A549 (cell line): ENCODE measurements around the gene CDX1.

Experiments
- CEBPB ChIP-seq, 2 experiments: fragments of >200 bp in 1 of 2; sonication (Bioruptor Twin) in 1 of 2; formaldehyde crosslinking in 1 of 2; IDR thresholded peaks; 2 replicates each; pipeline ENCODE4 v1.6.1; 2012 to 2016
- CTCF ChIP-seq: fragments of >200 bp; sonication (Bioruptor Twin); formaldehyde crosslinking; IDR thresholded peaks from 3 replicates; pipeline ENCODE4 v1.5.1; 2016
- EP300 ChIP-seq, 2 experiments: fragments of >200 bp; sonication (Bioruptor Twin); formaldehyde crosslinking; IDR thresholded peaks; 2 replicates in 1 of 2; 3 replicates in 1 of 2; pipeline ENCODE4 v1.6.1; 2016 to 2017
- HDAC2 ChIP-seq: fragments of 200-600 bp; sonication (generic); IDR thresholded peaks from 2 replicates; pipeline ENCODE4 v1.6.1; 2016
- JUN ChIP-seq, 2 experiments: fragments of >200 bp; sonication (Bioruptor Twin); formaldehyde crosslinking; IDR thresholded peaks; 2 replicates in 1 of 2; 3 replicates in 1 of 2; pipeline ENCODE4 v1.6.1; 2016 to 2017
- JUNB ChIP-seq: fragments of >200 bp; sonication (Bioruptor Twin); formaldehyde crosslinking; IDR thresholded peaks from 2 replicates; pipeline ENCODE4 v1.6.1; 2016
- MAFK ChIP-seq: fragments of 450-650 bp; IDR thresholded peaks from 2 replicates; pipeline ENCODE4 v1.6.1; 2014; ENCODE audit not compliant: partially characterized antibody
- MYC ChIP-seq: IDR thresholded peaks from 2 replicates; pipeline ENCODE4 v1.6.1; 2012; ENCODE audit warnings: mild to moderate bottlenecking, inconsistent platforms, low read length, improper control_type of control experiment, borderline replicate concordance
- NR3C1 ChIP-seq: fragments of >200 bp; sonication (Bioruptor Twin); formaldehyde crosslinking; IDR thresholded peaks from 3 replicates; pipeline ENCODE4 v1.6.1; 2017
- POLR2A ChIP-seq: IDR thresholded peaks from 2 replicates; pipeline ENCODE4 v1.6.1; 2012; ENCODE audit warnings: mild to moderate bottlenecking, low read length
- POLR2AphosphoS2 ChIP-seq: conservative IDR thresholded peaks from 2 replicates; pipeline ENCODE4 v1.6.1; 2012; ENCODE audit warnings: low read length, improper control_type of control experiment, inconsistent platforms
- REST ChIP-seq: fragments of 200-600 bp; sonication (generic); IDR thresholded peaks from 2 replicates; pipeline ENCODE4 v1.6.1; 2016; ENCODE audit warnings: antibody characterized with exemption, mild to moderate bottlenecking, moderate library complexity
- RFX5 ChIP-seq: fragments of 450-650 bp; IDR thresholded peaks from 2 replicates; pipeline ENCODE4 v1.7.1; 2014; ENCODE audit warnings: antibody characterized with exemption, mild to moderate bottlenecking, moderate library complexity
- ZFP36 ChIP-seq: fragments of 450-650 bp; IDR thresholded peaks from 2 replicates; pipeline ENCODE4 v1.6.1; 2014; ENCODE audit warnings: borderline replicate concordance; ENCODE audit not compliant: partially characterized antibody

- TF ChIP-seq HDAC2, result no peak
- no peak for TF ChIP-seq REST
- no peak for TF ChIP-seq EP300 (IDR thresholded peaks at IDR 0.05)
- no peak for TF ChIP-seq NR3C1
- TF ChIP-seq MYC, result no peak
- TF ChIP-seq JUNB, result no peak
- no peak for TF ChIP-seq POLR2A
- TF ChIP-seq CTCF, result no peak
- TF ChIP-seq JUN (IDR thresholded peaks at IDR 0.05), result no peak
- TF ChIP-seq ZFP36, result no peak
- TF ChIP-seq CEBPB (IDR thresholded peaks at IDR 0.05), result no peak
- no peak for TF ChIP-seq MAFK
- no peak for TF ChIP-seq POLR2AphosphoS2
- TF ChIP-seq RFX5, result no peak
These were observed 39.7 kb downstream of the CDX1 start for GRCh38 chr5:150206098-150206778.
